Natural killer cell (primary cell): ENCODE results near the gene ARHGAP26. TPM values are rescaled to one million over a fixed set of nuclear protein-coding genes. Genes with fewer than 3 reads are reported as not detected.

Experiments used
- ATAC-seq, 3 donors: fragments of 150-1000 bp in 2 of 3; fragments of 200-7000 bp in 1 of 3; cut with Tn5 transposase; 1 replicate in 1 of 3; 2 replicates in 2 of 3; pipeline ENCODE4 v1.10.0; 2021; ENCODE audit warnings: mild to moderate bottlenecking in 2 of 3, moderate library complexity in 2 of 3
- DNase-seq, 2 donors: peaks; one replicate each; pipeline versions ENCODE4 v3.0.0 to v3.0.0-alpha.2; 2013 to 2021; ENCODE audit warnings: mixed read lengths in 1 of 2
- H3K27ac ChIP-seq: one replicate; pipeline ENCODE4 v1.5.1; 2013; ENCODE audit warnings: mild to moderate bottlenecking, low read length
- H3K27me3 ChIP-seq: one replicate; pipeline ENCODE4 v1.6.1; 2013; ENCODE audit warnings: low read length; ENCODE audit not compliant: control insufficient read depth, insufficient read depth
- H3K36me3 ChIP-seq: one replicate; pipeline ENCODE4 v1.6.1; 2013; ENCODE audit warnings: low read length; ENCODE audit not compliant: control insufficient read depth, insufficient read depth
- H3K4me1 ChIP-seq: one replicate; pipeline ENCODE4 v1.6.1; 2013; ENCODE audit warnings: low read length; ENCODE audit not compliant: control insufficient read depth, insufficient read depth
- H3K4me3 ChIP-seq: one replicate; pipeline ENCODE4 v1.5.1; 2013; ENCODE audit warnings: low read length
- H3K9me3 ChIP-seq: one replicate; pipeline ENCODE4 v1.6.1; 2013; ENCODE audit warnings: low read length; ENCODE audit not compliant: control insufficient read depth, insufficient read depth
- H3K27ac Mint-ChIP-seq, 2 donors: one replicate each; pipeline ENCODE4 v1.8.0; 2022; ENCODE audit warnings: mild to moderate bottlenecking in 2 of 2, mixed read lengths in 2 of 2, moderate library complexity in 1 of 2
- H3K27me3 Mint-ChIP-seq, 2 donors: one replicate each; pipeline ENCODE4 v1.8.0; 2022; ENCODE audit warnings: low read depth in 2 of 2, mixed read lengths in 2 of 2
- H3K36me3 Mint-ChIP-seq: one replicate; pipeline ENCODE4 v1.8.0; 2022; ENCODE audit warnings: mixed read lengths
- H3K4me1 Mint-ChIP-seq, 2 donors: one replicate each; pipeline ENCODE4 v1.8.0; 2022; ENCODE audit warnings: mixed read lengths in 2 of 2
- H3K4me3 Mint-ChIP-seq: one replicate; pipeline ENCODE4 v1.8.0; 2022; ENCODE audit warnings: mild to moderate bottlenecking, moderate library complexity, mixed read lengths
- H3K9me3 Mint-ChIP-seq, 2 donors: one replicate each; pipeline ENCODE4 v1.8.0; 2022; ENCODE audit warnings: mixed read lengths in 2 of 2
- WGBS: methylation state at CpG from one replicate; pipeline ENCODE4 v1.1.7; 2013; ENCODE audit warnings: missing lambda C conversion rate; ENCODE audit not compliant: insufficient coverage; 5-methylcytosine and 5-hydroxymethylcytosine counted together
- intact Hi-C: fragments of 100-400 bp; cut with micrococcal nuclease; formaldehyde crosslinking; loops from one replicate; pipeline ENCODE4 v1.14.2; 2022
- total RNA-seq, 4 donors: library from RNA; stranded (reverse); fragments of 120-200 nt in 1 of 4; gene quantifications; one replicate each; pipeline versions ENCODE4 v1.2.3 to v1.2.4, GENCODE V29; 2013 to 2022
- TF ChIP-seq, protein P1 (sequence below): fragments of 200-600 bp; IDR thresholded peaks from one replicate; pipeline ENCODE4 v1.8.0; 2022; ENCODE audit warnings: antibody characterized with exemption

The ARHGAP26 gene
- total RNA-seq, 3 donors from 2014 or later (not counting 1 experiment from before 2014, with no cell fraction given): 153 to 159 (median 158) TPM

DNA sequence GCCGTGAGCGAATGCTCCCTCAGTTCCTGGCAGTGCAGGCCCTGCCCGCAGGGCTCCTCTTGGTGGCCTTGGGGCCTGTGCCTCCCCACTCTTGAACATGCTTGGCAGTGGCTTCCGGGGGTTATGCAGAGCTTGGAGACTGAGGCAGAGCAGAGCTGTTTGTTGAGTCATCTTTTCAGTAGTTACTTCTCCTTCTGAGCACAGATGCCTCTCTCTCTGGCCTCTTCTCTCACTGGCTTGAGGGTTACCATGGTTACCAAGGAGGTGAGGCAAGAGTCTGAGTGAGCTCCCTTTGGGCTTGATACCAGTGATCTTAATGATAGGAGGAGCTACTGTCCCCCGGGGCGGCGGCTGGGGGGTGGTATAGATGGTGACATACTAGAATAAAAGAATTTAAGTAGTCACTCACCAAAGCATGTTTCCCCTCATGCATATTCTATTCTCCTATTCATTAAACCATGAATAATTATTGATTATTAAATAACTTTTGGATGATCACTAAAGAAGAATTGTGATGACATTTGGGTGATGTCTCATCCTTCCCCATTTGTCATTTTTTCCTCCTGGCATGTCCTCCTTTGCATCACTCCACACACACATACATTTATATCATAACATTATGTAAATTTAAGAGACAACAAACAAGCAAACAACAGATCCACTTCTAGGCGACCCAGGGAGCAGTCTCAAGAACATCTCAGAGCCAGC, 111.1 kb downstream of the ARHGAP26 start:
- Mint-ChIP-seq H3K9me3 (no peaks in the 10 kb centered on the region), H3K36me3 (no peaks in the 10 kb centered on the region), H3K27ac (peak overlapping the region; percentile 18 to 33), H3K4me3 (no peak overlapping the region), H3K4me1 (peaks cover 22 to 23% of the 10 kb centered on the region in 2 donors), H3K27me3 (no peaks in the 10 kb centered on the region)
- Histone ChIP-seq H3K27ac (no peak overlapping the region), H3K27me3 (no peaks in the 10 kb centered on the region), H3K36me3 (peaks cover 27% of the 10 kb centered on the region), H3K9me3 (no peaks in the 10 kb centered on the region), H3K4me3 (no peak overlapping the region), H3K4me1 (peaks cover 5% of the 10 kb centered on the region)
- TF ChIP-seq, protein P1, sequence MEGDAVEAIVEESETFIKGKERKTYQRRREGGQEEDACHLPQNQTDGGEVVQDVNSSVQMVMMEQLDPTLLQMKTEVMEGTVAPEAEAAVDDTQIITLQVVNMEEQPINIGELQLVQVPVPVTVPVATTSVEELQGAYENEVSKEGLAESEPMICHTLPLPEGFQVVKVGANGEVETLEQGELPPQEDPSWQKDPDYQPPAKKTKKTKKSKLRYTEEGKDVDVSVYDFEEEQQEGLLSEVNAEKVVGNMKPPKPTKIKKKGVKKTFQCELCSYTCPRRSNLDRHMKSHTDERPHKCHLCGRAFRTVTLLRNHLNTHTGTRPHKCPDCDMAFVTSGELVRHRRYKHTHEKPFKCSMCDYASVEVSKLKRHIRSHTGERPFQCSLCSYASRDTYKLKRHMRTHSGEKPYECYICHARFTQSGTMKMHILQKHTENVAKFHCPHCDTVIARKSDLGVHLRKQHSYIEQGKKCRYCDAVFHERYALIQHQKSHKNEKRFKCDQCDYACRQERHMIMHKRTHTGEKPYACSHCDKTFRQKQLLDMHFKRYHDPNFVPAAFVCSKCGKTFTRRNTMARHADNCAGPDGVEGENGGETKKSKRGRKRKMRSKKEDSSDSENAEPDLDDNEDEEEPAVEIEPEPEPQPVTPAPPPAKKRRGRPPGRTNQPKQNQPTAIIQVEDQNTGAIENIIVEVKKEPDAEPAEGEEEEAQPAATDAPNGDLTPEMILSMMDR: no peak
- intact Hi-C loops: loop anchor here (2.0 to 10.0 kb wide), 2 partner anchors 226 to 726 kb away; no protein-coding TSS in a partner anchor
- ATAC-seq: peak; percentile 21 to 65 (median 24)
- 65% methylated on average over 4 of the region's 8 CpGs for WGBS
- DNase-seq: peak in 1 of 2 donors; percentile 13

DNA sequence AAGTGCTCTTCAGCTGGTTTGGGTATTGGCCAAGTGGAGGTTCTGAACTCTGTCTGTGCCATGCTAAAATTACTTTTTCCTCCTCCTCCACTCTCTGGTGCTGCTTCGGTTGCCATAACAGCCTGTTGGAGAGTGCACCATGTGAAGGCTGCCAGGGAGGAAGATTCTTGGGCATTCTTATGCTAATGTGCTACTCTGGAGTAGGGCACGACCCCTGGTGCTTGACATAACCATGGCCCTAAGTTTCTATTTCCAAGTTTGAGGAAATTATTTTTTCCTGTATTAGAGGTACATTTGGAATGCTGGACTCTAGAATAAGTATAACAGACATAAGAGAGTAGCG, 111.6 kb downstream of the ARHGAP26 start:
- Histone ChIP-seq H3K27ac (no peak overlapping the region), H3K4me1 (peaks cover 5% of the 10 kb centered on the region), H3K36me3 (peaks cover 27% of the 10 kb centered on the region), H3K4me3 (no peak overlapping the region), H3K9me3 (no peaks in the 10 kb centered on the region), H3K27me3 (no peaks in the 10 kb centered on the region)
- Mint-ChIP-seq H3K4me1 (peaks cover 24 to 26% of the 10 kb centered on the region in 2 donors), H3K36me3 (no peaks in the 10 kb centered on the region), H3K9me3 (no peaks in the 10 kb centered on the region), H3K27me3 (no peaks in the 10 kb centered on the region), H3K27ac (peak overlapping the region in 1 of 2 donors; percentile 18), H3K4me3 (no peak overlapping the region)
- DNase-seq (no peak), ATAC-seq (no peak)
- intact Hi-C loops: loop anchor here (2.0 to 10.0 kb wide), 2 partner anchors 227 to 727 kb away; no protein-coding TSS in a partner anchor
- TF ChIP-seq, protein P1: no peak
- 87% methylated on average over 3 of the region's 3 CpGs for WGBS

DNA sequence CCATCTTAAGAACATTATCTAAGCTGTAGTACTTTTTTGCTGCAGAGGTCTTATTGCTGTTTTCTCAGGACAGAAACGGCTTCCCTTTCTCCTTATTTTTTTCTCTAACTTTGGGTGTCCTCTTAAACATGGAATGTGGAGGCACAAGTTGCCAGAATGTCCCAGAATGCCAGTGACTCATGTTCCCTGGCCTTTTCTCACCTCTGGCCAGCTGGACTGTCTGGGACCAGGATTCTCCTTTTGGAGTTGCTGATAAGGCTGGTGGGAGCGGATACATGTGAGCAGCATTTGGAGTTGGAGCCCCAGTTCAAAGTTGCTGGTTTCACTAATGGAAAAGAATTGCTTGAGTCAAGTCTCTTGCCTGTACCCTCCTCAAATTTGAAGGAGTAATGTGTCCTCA, 112.8 kb downstream of the ARHGAP26 start:
- H3K36me3 Mint-ChIP-seq: no peaks in the 10 kb centered on the region
- H3K27me3 Mint-ChIP-seq: no peaks in the 10 kb centered on the region
- WGBS: 94% methylated on average over 2 of the region's 2 CpGs
- intact Hi-C loops: loop anchor here (10.0 kb wide), 1 partner anchor 728 kb away; no protein-coding TSS in a partner anchor
- Histone ChIP-seq H3K27ac (no peak overlapping the region), H3K36me3 (peaks cover 27% of the 10 kb centered on the region), H3K27me3 (no peaks in the 10 kb centered on the region), H3K4me1 (peaks cover 5% of the 10 kb centered on the region), H3K9me3 (no peaks in the 10 kb centered on the region), H3K4me3 (no peak overlapping the region)
- no peak for DNase-seq
- no peak overlapping the region for H3K27ac Mint-ChIP-seq
- H3K9me3 Mint-ChIP-seq: no peaks in the 10 kb centered on the region
- no peak for ATAC-seq
- no peak overlapping the region for H3K4me3 Mint-ChIP-seq
- H3K4me1 Mint-ChIP-seq: peaks cover 26 to 29% of the 10 kb centered on the region in 2 donors
- TF ChIP-seq, protein P1: no peak
